Effector memory CD4-positive, alpha-beta T cell (primary cell): ENCODE data around the gene GRPEL2.

Experiments
- DNase-seq, 3 donors: peaks; one replicate each; pipeline ENCODE4 v3.0.0-alpha.2; 2020
- H3K27ac ChIP-seq: 2 replicates; pipeline ENCODE4 v1.7.0; 2013; ENCODE audit warnings: mild to moderate bottlenecking, low read length, moderate library complexity; ENCODE audit not compliant: insufficient read depth, poor library complexity, severe bottlenecking
- H3K27me3 ChIP-seq: replicated peaks from 2 replicates; pipeline ENCODE4 v1.7.0; 2013; ENCODE audit warnings: mild to moderate bottlenecking, low read length; ENCODE audit not compliant: insufficient read depth, control insufficient read depth, poor library complexity, severe bottlenecking
- H3K36me3 ChIP-seq: 2 replicates; pipeline ENCODE4 v1.7.0; 2013; ENCODE audit warnings: mild to moderate bottlenecking, low read length, moderate library complexity; ENCODE audit not compliant: control insufficient read depth, insufficient read depth
- H3K4me1 ChIP-seq: 2 replicates; pipeline ENCODE4 v1.7.0; 2013; ENCODE audit warnings: low read length, mild to moderate bottlenecking; ENCODE audit not compliant: control insufficient read depth, insufficient read depth, poor library complexity, severe bottlenecking
- H3K4me3 ChIP-seq: 2 replicates; pipeline ENCODE4 v1.7.0; 2013; ENCODE audit warnings: low read length, low read depth, mild to moderate bottlenecking; ENCODE audit not compliant: insufficient read depth, poor library complexity, severe bottlenecking
- H3K9me3 ChIP-seq: 2 replicates; pipeline ENCODE4 v1.7.0; 2013; ENCODE audit warnings: mild to moderate bottlenecking, low read length, moderate library complexity; ENCODE audit not compliant: control insufficient read depth

Gene GRPEL2

DNA sequence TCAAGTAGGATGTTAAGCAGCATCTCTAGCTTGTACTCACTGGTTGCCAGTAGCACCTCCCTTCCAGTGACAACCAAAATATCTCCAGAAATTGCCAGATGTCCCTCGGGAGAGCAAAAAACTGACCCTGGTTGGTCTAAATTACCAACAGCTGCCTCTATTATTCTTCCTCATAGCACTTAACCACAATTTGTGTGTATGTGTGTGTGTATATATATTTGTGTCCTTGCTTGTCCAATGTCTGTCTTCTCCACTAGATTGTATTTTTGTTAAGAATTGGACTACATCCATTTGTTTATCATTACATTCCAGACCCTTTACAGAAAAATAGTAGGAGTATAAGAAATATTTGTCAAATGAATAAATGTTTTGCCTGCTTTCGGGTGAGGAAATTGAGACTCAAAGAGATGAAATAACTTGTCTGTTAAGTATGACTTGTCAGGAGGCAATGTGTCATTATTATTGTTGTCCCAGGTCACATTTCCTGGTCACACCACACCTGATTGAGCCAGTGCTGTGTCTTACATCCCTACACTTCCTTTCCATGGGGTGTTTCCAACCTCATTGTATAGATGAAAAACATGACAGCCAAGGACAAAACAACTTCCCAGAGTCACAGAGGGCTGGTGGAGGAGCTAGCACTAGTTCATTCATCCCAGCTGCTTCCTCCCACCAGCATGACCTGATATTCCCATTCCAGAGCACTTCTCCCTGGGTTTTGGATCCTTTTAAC, 11.4 kb upstream of the GRPEL2 start:
- no peaks in the 10 kb centered on the region for H3K27me3 ChIP-seq
- no peak for DNase-seq
- H3K27ac ChIP-seq, result no peak overlapping the region
- no peaks in the 10 kb centered on the region for H3K4me1 ChIP-seq
- no peaks in the 10 kb centered on the region for H3K36me3 ChIP-seq
- no peaks in the 10 kb centered on the region for H3K9me3 ChIP-seq
- H3K4me3 ChIP-seq, result no peak overlapping the region

DNA sequence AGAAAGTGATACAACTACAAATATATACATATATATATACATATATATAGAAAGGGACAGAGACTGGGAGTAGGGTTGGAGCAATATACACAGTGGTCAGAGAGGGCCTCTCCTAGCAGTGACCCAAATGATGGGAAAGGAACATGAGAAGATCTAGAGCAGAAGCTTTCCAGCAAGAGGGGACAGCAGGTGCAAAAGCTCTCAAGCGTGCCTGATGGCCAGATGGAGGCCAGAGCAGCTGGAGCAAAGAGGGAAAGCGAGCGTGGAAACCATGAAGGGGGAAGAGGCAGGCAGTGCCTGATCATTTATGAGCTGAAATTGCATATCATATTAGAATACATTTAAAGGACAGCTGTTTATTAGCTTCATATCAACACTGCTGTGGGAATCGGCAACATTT, 7.6 kb upstream of the GRPEL2 start:
- H3K27me3 ChIP-seq, result no peaks in the 10 kb centered on the region
- H3K36me3 ChIP-seq, result no peaks in the 10 kb centered on the region
- H3K9me3 ChIP-seq, result no peaks in the 10 kb centered on the region
- no peaks in the 10 kb centered on the region for H3K4me1 ChIP-seq
- H3K27ac ChIP-seq, result no peak overlapping the region
- no peak overlapping the region for H3K4me3 ChIP-seq
- DNase-seq, result no peak

GRCh38 chr5:149338364-149338763, 6.9 kb upstream of the GRPEL2 start:
- no peaks in the 10 kb centered on the region for H3K4me1 ChIP-seq
- no peak overlapping the region for H3K4me3 ChIP-seq
- no peaks in the 10 kb centered on the region for H3K9me3 ChIP-seq
- no peaks in the 10 kb centered on the region for H3K36me3 ChIP-seq
- H3K27me3 ChIP-seq, result no peaks in the 10 kb centered on the region
- H3K27ac ChIP-seq, result no peak overlapping the region
- DNase-seq, result no peak

DNA sequence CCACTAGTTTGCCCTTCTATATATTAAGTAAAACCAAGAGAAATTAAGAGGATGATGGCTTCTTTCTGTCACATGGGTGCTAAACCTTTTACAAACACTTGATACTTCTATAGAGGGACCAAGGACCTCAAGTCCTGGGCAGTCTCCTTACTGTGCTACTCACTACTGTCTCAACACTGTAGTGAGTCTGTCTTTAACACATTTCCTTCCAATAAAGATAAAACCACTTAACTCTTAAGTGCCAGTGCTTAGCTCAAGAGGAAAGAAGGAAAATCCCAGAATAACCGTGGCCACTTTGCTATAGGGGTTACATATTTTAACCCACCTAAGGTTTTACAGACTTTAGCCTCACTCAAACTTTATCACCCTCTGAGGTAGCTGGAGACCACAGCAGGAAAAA, 4.4 kb upstream of the GRPEL2 start:
- Histone ChIP-seq H3K9me3 (no peaks in the 10 kb centered on the region), H3K36me3 (no peaks in the 10 kb centered on the region), H3K4me3 (no peak overlapping the region), H3K4me1 (peaks cover 9% of the 10 kb centered on the region), H3K27me3 (no peaks in the 10 kb centered on the region), H3K27ac (no peak overlapping the region)
- no peak for DNase-seq

- H3K4me3 ChIP-seq, result no peak overlapping the region
- no peak for DNase-seq
- no peaks in the 10 kb centered on the region for H3K36me3 ChIP-seq
- H3K27me3 ChIP-seq, result no peaks in the 10 kb centered on the region
- H3K27ac ChIP-seq, result no peak overlapping the region
- H3K4me1 ChIP-seq, result peaks cover 10% of the 10 kb centered on the region
- H3K9me3 ChIP-seq, result no peaks in the 10 kb centered on the region
Measured at GRCh38 chr5:149341876-149342275, 3.4 kb upstream of the GRPEL2 start.

- Histone ChIP-seq H3K27ac (peak overlapping the region; percentile 77), H3K4me3 (no peak overlapping the region)
Measured at GRCh38 chr5:149344151-149344550, 1.1 kb upstream of the GRPEL2 start.

GRCh38 chr5:149345892-149346222, 558 bp downstream of the GRPEL2 start:
- Histone ChIP-seq H3K27ac (peak overlapping the region; percentile 77), H3K27me3 (no peaks in the 10 kb centered on the region), H3K4me1 (peaks cover 39% of the 10 kb centered on the region), H3K4me3 (peak overlapping the region; percentile 65), H3K9me3 (no peaks in the 10 kb centered on the region), H3K36me3 (peaks cover 16% of the 10 kb centered on the region)
- DNase-seq, result no peak

More at GRCh38 chr5:149344151-149344550, 1.1 kb upstream of the GRPEL2 start:
- H3K27me3 ChIP-seq, result no peaks in the 10 kb centered on the region
- H3K9me3 ChIP-seq, result no peaks in the 10 kb centered on the region
- no peaks in the 10 kb centered on the region for H3K36me3 ChIP-seq
- peaks cover 30% of the 10 kb centered on the region for H3K4me1 ChIP-seq
- DNase-seq, result no peak

DNA sequence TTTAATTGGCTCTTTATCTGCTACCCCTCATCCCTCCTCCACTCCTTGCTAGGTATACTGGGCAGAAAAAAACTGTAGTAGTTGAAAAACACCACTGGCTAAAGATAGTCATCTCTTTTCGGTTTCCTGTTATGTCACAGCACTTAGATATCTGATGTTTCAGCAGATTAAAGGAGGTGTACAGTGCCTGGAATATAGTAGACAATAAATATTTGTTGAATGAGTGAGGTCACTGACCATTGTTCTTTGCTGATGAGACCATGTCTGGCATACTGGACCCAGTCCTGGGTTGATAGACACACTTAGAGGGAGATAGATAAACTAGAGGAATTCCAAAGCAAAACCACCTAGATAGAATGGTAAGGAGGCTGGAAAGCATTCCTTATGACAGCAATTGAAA, 3.2 kb downstream of the GRPEL2 start:
- Histone ChIP-seq H3K27ac (peak overlapping the region; percentile 76), H3K9me3 (no peaks in the 10 kb centered on the region), H3K4me3 (peak overlapping the region; percentile 30), H3K4me1 (peaks cover 45% of the 10 kb centered on the region), H3K27me3 (no peaks in the 10 kb centered on the region), H3K36me3 (peaks cover 38% of the 10 kb centered on the region)
- no peak for DNase-seq

DNA sequence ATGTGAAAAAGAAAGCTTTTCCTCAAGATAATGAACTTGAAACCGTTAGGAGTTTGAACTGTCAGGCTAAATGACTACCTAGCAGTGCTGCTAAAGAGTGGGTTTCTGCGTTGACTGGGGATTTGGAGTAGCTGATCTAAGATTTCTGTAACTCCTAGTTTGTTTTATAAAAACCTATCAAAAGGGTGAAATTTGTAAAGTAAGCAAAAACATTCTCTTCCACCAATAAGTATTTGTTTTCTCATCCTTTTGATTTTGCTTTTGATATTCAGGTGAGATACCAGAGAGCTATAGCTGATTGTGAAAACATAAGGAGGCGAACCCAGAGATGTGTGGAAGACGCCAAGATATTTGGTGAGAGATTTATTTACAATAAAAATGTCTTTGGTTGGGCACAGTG, 4.1 kb downstream of the GRPEL2 start:
- peaks cover 41% of the 10 kb centered on the region for H3K4me1 ChIP-seq
- H3K27me3 ChIP-seq, result no peaks in the 10 kb centered on the region
- H3K27ac ChIP-seq, result peak overlapping the region; percentile 76
- H3K36me3 ChIP-seq, result peaks cover 44% of the 10 kb centered on the region
- no peak overlapping the region for H3K4me3 ChIP-seq
- H3K9me3 ChIP-seq, result no peaks in the 10 kb centered on the region
- DNase-seq, result no peak

DNA sequence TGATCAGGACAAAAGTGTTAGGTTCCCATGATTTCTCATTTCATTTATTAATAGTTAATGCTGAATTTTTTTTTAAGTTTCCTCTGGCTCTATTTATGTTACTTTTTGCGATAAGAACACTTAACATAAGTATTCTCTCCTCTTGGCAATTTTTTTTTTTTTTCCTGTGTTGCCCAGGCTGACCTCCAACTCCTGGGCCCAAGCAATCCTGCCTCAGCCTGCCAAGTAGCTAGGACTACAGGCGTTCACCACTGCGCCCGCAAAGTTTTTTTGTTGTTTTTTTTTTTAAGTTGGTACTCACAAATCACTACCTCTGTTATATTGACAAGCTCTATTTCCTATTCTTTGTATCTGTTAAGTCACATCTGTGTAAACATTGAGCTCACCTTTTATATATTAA, 6.9 kb downstream of the GRPEL2 start:
- Histone ChIP-seq H3K27ac (no peak overlapping the region), H3K4me1 (peaks cover 32% of the 10 kb centered on the region), H3K9me3 (no peaks in the 10 kb centered on the region), H3K36me3 (peaks cover 56% of the 10 kb centered on the region), H3K4me3 (no peak overlapping the region), H3K27me3 (no peaks in the 10 kb centered on the region)
- no peak for DNase-seq
